Tibial artery (tissue), 4 donors: ENCODE measurements around the gene MIOS.

Experiments used
- DNase-seq, 2 donors: peaks; one replicate each; pipeline ENCODE4 v3.0.0-alpha.2; 2019
- H3K27ac ChIP-seq, 2 donors: fragments of 200-600 bp; sonication (generic) in 1 of 2; 1 replicate in 1 of 2; 2 replicates in 1 of 2; pipeline ENCODE4 v1.5.1; 2018 to 2019; ENCODE audit warnings: mild to moderate bottlenecking in 1 of 2
- H3K27me3 ChIP-seq, 2 donors: fragments of 200-600 bp; sonication (generic) in 1 of 2; one replicate each; pipeline versions ENCODE4 v1.5.1 to v1.6.0; 2016 to 2019
- H3K36me3 ChIP-seq, 3 donors: fragments of 200-600 bp; sonication (generic) in 2 of 3; one replicate each; pipeline ENCODE4 v1.5.1; 2016 to 2019; ENCODE audit warnings: mild to moderate bottlenecking in 2 of 3
- H3K4me1 ChIP-seq, 4 donors: fragments of 200-600 bp; sonication (generic) in 2 of 4; 1 replicate in 3 of 4; 2 replicates in 1 of 4; pipeline ENCODE4 v1.5.1; 2016 to 2019
- H3K4me3 ChIP-seq, 2 donors: fragments of 200-600 bp; sonication (generic) in 1 of 2; 1 replicate in 1 of 2; 2 replicates in 1 of 2; pipeline ENCODE4 v1.5.1; 2018 to 2019; ENCODE audit warnings: mild to moderate bottlenecking in 2 of 2
- H3K9me3 ChIP-seq, 3 donors: fragments of 200-600 bp; sonication (generic) in 1 of 3; one replicate each; pipeline ENCODE4 v1.5.1; 2016 to 2019
- intact Hi-C: fragments of 100-400 bp; cut with DNase I; formaldehyde crosslinking; loops from one replicate; pipeline ENCODE4 v1.15.0; 2023; ENCODE audit warnings: low total_unique reads
- TF ChIP-seq, protein P1 (sequence below), 2 experiments: fragments of 200-600 bp in 1 of 2; fragments of 450-650 bp in 1 of 2; IDR thresholded peaks; one replicate each; pipeline ENCODE4 v1.5.1; 2017 to 2019; ENCODE audit warnings: antibody characterized with exemption in 2 of 2, mild to moderate bottlenecking in 1 of 2, moderate library complexity in 1 of 2

Gene MIOS

DNA sequence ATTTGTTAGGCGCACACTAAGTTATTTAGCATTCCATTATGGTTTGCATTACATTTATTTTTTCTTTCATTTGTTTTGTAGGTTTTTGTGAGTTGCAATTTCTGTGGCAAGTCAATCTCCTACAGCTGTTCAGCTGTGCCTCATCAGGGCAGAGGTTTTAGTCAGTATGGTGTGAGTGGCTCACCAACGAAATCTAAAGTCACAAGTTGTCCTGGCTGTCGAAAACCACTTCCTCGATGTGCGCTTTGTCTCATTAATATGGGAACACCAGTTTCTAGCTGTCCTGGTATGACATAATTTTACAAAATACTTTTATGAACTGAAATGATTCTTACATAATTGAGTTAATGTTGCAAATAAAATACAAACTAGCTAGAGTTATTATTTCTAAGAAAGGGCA is 29.5 kb downstream of the MIOS start:
- Histone ChIP-seq H3K4me3 (no peak overlapping the region), H3K36me3 (peaks cover 22 to 25% (median 24%) of the 10 kb centered on the region in 3 donors), H3K27ac (no peak overlapping the region), H3K9me3 (no peaks in the 10 kb centered on the region), H3K4me1 (no peaks in the 10 kb centered on the region), H3K27me3 (no peaks in the 10 kb centered on the region)
- no peak for DNase-seq
- TF ChIP-seq, protein P1, sequence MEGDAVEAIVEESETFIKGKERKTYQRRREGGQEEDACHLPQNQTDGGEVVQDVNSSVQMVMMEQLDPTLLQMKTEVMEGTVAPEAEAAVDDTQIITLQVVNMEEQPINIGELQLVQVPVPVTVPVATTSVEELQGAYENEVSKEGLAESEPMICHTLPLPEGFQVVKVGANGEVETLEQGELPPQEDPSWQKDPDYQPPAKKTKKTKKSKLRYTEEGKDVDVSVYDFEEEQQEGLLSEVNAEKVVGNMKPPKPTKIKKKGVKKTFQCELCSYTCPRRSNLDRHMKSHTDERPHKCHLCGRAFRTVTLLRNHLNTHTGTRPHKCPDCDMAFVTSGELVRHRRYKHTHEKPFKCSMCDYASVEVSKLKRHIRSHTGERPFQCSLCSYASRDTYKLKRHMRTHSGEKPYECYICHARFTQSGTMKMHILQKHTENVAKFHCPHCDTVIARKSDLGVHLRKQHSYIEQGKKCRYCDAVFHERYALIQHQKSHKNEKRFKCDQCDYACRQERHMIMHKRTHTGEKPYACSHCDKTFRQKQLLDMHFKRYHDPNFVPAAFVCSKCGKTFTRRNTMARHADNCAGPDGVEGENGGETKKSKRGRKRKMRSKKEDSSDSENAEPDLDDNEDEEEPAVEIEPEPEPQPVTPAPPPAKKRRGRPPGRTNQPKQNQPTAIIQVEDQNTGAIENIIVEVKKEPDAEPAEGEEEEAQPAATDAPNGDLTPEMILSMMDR (IDR thresholded peaks at IDR 0.05), result no peak
- intact Hi-C loops, result loop anchor here (10.0 kb wide), 1 partner anchor 639 kb away; no protein-coding TSS in a partner anchor

DNA sequence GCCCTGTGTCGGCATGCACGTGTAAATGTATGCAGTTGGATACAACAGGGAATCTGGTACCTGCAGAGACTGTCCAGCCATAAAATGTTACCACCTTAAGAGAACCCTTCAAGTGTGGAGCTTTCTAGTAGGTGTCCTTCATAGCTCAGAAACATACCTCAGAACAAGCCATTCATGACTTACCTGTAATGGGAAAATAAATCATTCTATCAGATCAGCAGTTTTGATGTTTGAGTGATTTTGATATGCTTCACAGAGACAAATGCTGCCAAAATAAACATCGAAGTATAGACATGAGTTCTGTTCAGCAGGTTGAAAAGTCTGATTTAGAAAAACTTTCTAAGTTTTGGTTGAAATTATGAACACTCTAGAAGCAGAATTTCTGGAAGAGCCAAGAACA is 40.3 kb downstream of the MIOS start:
- no peak overlapping the region for H3K4me3 ChIP-seq
- peaks cover 6 to 18% (median 15%) of the 10 kb centered on the region in 3 donors for H3K36me3 ChIP-seq
- no peak overlapping the region for H3K27ac ChIP-seq
- TF ChIP-seq, protein P1 (IDR thresholded peaks at IDR 0.05), result no peak
- DNase-seq, result no peak
- intact Hi-C loops, result no loop called here
- H3K27me3 ChIP-seq, result no peaks in the 10 kb centered on the region
- no peaks in the 10 kb centered on the region for H3K9me3 ChIP-seq
- H3K4me1 ChIP-seq, result no peaks in the 10 kb centered on the region

DNA sequence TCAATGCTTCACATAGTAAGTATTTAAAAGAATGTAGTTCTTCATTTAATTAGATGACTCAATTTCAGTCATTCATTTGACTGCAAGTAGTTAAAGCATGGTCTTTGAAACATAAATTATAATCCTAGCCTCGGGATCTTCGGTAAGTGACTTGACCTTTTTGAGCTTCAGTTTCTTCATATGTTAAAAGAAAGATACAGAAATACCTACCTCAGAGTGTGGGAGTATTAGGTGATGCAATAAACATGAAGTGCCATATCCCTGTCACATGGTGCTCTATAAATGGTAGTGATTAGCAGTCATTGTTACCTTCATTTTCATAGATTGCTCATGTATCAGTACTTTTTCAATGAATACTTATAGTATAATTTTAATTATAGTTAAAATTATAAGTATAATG is 42.6 kb downstream of the MIOS start:
- Histone ChIP-seq H3K36me3 (peaks cover 6 to 18% (median 15%) of the 10 kb centered on the region in 3 donors), H3K9me3 (no peaks in the 10 kb centered on the region), H3K27me3 (no peaks in the 10 kb centered on the region), H3K27ac (no peak overlapping the region), H3K4me3 (no peak overlapping the region), H3K4me1 (no peaks in the 10 kb centered on the region)
- intact Hi-C loops, result no loop called here
- TF ChIP-seq, protein P1 (IDR thresholded peaks at IDR 0.05), result no peak
- DNase-seq, result no peak

DNA sequence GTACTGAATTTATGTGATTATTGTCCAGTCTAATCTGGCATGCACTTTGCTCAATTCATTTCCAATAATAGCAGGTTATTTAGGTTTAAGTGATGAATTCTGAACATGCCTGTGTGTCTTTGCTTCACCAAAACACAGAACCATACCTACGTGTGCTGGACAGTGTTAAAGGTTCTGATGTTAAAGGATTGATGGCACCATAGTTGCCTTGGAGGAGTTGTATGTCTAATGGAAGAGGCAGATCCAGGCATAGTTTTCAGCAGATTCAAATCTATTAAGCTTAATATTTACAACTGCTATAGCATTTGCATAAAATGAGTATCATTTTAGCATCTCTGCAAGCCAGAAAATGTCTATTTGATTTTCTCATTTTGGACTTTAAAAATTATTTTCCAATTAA is 45.8 kb downstream of the MIOS start:
- DNase-seq, result no peak
- Histone ChIP-seq H3K27me3 (no peaks in the 10 kb centered on the region), H3K9me3 (no peaks in the 10 kb centered on the region), H3K4me3 (no peak overlapping the region), H3K36me3 (peaks cover 0 to 4% (median 0%) of the 10 kb centered on the region in 3 donors), H3K4me1 (no peaks in the 10 kb centered on the region), H3K27ac (no peak overlapping the region)
- intact Hi-C loops, result loop anchor here (5.0 kb wide), 1 partner anchor 955 kb away; no protein-coding TSS in a partner anchor
- TF ChIP-seq, protein P1 (IDR thresholded peaks at IDR 0.05), result no peak

DNA sequence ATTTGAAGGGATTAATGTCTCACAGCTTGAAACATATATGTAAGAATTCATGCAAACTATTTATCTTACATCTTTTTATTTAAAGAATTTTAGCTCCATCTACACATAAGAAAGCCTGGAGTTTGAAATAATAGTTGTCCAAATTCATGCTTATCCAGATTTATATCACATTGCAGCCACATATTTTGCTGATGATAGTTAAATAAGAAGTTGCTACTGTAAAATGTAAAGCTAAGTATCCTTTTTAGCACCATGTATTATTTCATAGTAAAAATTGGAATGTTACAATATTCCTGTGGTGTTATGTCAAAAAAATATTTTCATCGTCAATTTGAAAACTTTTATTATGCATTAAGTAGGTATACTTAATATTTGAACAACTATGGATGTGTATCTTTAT is 46.5 kb downstream of the MIOS start:
- H3K36me3 ChIP-seq, result peaks cover 0 to 4% (median 0%) of the 10 kb centered on the region in 3 donors

More for the DNA sequence above, 46.5 kb downstream of the MIOS start:
- no peak for DNase-seq
- Histone ChIP-seq H3K27ac (no peak overlapping the region), H3K9me3 (no peaks in the 10 kb centered on the region), H3K4me3 (no peak overlapping the region), H3K27me3 (no peaks in the 10 kb centered on the region), H3K4me1 (no peaks in the 10 kb centered on the region)
- TF ChIP-seq, protein P1 (IDR thresholded peaks at IDR 0.05), result no peak
- intact Hi-C loops, result loop anchor here (5.0 kb wide), 1 partner anchor 956 kb away; no protein-coding TSS in a partner anchor
